HG02623 (cell line): ENCODE results near the gene CYP4F22.
A peak's percentile ranks its signal among the peaks of the same experiment; 100 is the strongest.
"Not testable (repeated sequence)": the region's sequence is repeated elsewhere in the genome, so short reads cannot be mapped to it uniquely, and the experiment has no call there.

ENCODE experiments used
- ATAC-seq: cut with Tn5 transposase; IDR thresholded peaks from one replicate; pipeline ENCODE4 v1.9.1; 2021; ENCODE audit warnings: moderate library complexity; ENCODE audit not compliant: unreplicated experiment

The CYP4F22 gene

GRCh38 chr19:15533522-15533830 is 25.2 kb downstream of the CYP4F22 start:
- not testable (repeated sequence) for ATAC-seq

DNA sequence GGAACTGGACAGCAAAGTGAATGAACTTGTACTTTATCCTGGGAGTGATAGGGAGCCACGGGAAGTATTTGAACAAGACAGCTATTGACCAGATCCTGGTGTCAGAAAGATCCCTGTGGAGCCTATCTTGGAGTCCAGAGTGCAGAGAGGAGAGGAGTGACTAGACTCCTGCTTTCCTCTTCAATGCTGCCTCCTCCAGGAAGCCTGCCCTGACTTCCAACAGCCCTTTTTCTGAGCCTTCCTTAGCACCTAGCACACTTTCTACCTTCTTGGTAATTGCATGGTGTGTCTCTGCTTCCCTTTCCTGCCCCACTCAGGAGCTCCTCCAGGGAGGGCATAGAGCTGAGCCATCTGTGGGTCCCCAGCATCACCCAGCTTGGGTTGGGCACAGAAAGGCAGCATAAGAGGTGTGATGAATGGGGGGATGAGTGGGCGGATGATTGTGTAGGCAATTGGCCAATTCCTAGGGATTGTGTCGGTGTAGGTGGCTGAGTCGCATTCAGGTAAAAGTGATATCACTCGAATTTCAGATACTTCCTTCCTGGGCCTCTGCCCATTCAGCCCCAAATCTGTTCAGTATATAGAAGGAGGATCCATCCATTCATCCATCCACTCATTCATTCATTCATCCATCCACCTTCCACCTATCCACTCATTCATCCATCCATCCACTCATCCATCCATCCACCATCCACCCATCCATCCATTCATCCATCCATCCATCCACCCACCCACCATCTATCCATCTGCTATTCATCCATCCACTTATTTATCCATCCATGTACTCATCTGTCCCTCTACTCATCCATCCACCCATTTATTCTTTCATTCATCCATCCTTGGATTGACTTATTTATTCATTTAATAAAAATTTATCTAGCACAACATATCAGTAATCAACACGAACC is 26.9 kb downstream of the CYP4F22 start:
- ATAC-seq, result no peak

DNA sequence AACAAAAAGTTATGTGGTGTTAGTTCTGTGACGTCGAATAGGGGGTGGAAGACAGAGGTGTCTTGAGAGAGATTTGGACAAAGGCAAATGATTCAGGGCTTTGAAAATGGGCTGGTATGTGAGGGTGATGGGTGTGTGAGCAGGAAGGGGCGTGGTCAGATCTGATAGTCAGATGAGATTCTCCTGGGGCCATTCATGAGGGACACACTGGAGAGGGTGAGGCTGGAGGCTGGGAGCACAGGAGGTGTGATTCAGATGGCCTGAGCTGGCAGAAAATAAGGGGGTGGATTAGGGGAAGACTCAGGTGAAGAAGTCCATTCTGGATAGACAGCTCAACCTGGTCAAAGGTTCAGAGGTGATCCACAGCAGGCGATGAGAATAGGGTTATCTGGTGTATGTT is 28.0 kb downstream of the CYP4F22 start:
- ATAC-seq, result no peak

DNA sequence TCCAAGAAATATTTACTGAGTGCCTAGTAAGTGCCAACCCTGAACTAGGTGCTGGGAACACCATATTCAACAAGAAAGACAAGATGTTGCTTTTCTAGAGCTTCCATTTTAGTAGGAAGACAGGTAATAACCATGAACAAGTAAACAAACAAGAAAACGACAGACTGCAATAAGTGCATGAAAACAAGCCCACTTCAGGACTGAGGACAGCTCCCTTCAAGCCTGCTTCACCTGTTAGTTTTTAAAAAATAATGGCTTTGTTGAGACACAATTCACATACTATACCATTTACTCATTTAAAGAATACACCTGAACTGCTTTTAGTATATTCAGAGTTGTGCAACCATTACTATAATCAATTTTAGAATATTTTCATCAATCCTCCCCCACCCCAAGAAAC is 30.4 kb downstream of the CYP4F22 start:
- no peak for ATAC-seq

DNA sequence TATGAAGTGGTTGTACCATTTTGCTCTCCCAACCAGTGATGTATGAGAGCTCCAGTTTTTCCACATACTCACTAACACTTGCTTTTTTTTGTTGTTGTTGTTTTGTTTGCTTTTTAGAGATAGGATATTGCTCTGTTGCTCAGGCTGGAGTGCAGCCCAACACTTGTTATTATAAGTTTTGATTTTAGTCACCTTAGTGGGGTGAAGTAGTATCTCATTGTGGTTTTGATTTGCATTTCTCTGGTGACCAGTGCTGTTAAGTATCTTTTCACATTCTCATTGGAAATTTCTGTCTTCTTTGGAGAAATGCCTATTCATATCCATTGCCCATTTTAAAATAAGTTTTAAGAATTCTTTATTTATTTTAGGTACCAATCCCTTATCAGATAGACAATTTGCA is 31.3 kb downstream of the CYP4F22 start:
- ATAC-seq, result no peak

DNA sequence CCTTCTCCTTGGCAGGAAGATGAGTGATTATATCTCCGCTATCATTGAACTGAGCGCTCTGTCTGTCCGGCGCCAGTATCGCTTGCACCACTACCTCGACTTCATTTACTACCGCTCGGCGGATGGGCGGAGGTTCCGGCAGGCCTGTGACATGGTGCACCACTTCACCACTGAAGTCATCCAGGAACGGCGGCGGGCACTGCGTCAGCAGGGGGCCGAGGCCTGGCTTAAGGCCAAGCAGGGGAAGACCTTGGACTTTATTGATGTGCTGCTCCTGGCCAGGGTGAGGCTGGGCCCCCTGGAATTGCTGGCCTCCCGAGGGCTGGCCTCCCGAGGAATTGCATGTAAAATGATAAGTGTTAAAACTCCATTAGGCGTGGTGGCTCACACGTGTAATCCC is 32.1 kb downstream of the CYP4F22 start:
- no peak for ATAC-seq

- no peak for ATAC-seq
These were observed 36.0 kb downstream of the CYP4F22 start for GRCh38 chr19:15544283-15544682.

DNA sequence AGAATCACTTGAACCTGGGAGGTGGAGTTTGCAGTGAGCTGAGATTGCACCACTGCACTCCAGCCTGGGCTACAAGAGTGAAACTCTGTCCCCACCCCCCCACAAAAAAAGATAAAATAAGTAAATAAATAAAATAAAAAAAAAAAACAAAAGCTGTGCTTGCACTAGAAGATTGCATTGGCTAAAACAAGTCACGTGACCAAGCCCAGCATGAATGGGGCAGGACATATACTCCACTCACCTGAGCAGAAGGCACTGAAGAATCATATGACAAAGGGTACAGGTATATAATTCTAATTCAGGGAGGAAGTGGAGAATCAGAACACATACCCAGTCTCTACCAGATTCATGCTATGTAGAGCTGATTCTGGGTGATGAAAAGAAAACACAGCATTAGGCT is 36.6 kb downstream of the CYP4F22 start:
- no peak for ATAC-seq

GRCh38 chr19:15548648-15549047 is 40.3 kb downstream of the CYP4F22 start:
- no peak for ATAC-seq

GRCh38 chr19:15549581-15549980 is 41.3 kb downstream of the CYP4F22 start:
- no peak for ATAC-seq

- no peak for ATAC-seq
These were observed 41.9 kb downstream of the CYP4F22 start for GRCh38 chr19:15550273-15550672.

DNA sequence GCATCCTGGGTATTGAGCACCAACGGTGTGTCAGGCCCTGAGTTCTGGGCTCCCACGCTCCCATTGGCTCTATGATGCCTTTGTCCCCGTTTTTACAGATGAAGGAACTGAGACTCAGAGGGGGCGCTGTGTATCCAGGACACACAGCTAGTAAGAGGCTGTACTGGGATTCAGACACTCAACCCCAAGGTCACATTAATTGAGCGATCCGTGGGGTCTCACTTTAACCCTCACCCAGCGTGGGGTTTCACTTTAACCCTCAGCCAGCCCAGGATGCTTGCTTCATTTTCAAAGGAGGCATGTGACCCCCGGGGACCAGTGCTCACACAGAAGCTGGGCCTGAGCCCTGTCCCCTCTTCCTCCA is 42.6 kb downstream of the CYP4F22 start:
- ATAC-seq, result no peak

DNA sequence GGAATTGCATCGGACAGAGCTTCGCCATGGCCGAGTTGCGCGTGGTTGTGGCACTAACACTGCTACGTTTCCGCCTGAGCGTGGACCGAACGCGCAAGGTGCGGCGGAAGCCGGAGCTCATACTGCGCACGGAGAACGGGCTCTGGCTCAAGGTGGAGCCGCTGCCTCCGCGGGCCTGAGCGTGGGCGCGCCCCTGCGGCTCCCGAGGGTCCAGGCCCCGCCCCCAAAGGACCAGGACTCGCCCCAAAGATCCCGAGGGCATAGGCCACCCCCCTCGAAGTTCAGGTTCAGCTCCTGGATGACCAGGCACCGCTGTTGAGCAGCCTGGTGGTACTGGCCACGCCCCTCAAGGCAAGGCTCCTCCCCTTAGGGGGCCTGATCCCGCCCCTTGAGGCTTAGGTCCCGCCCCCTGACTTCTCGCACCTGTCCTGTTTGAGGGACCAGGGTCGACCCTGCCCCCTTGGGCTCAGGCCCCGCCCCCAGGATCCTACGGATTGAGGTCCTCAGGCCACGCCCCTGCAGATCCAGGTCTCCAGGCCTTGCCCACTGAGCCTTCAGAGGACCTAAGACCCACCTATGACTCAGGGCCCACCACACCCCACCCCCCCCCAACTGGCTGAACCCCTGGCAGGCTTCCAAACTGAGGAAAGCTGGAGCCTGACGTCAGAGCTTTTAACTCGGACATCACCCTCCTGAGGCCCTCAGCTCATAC is 43.1 kb downstream of the CYP4F22 start:
- no peak for ATAC-seq

DNA sequence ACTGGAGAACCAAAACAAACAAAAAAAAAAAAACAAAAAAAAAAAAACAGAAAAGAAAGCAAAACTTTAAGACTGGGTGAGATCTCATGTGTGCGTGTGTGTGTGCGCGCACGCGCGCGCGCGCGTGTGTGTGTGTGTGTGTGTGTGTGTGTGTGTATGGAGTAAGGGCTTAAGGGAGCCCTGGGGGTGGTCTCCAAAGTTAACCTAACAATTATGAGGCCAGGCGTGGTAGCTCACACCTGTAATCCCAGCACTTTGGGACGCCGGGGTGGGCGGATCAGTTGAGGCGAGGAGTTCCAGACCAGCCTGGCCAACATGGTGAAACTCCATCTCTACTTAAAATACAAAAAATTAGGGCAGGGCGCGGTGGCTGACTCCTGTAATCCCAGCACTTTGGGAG is 46.7 kb downstream of the CYP4F22 start:
- ATAC-seq, result no peak

DNA sequence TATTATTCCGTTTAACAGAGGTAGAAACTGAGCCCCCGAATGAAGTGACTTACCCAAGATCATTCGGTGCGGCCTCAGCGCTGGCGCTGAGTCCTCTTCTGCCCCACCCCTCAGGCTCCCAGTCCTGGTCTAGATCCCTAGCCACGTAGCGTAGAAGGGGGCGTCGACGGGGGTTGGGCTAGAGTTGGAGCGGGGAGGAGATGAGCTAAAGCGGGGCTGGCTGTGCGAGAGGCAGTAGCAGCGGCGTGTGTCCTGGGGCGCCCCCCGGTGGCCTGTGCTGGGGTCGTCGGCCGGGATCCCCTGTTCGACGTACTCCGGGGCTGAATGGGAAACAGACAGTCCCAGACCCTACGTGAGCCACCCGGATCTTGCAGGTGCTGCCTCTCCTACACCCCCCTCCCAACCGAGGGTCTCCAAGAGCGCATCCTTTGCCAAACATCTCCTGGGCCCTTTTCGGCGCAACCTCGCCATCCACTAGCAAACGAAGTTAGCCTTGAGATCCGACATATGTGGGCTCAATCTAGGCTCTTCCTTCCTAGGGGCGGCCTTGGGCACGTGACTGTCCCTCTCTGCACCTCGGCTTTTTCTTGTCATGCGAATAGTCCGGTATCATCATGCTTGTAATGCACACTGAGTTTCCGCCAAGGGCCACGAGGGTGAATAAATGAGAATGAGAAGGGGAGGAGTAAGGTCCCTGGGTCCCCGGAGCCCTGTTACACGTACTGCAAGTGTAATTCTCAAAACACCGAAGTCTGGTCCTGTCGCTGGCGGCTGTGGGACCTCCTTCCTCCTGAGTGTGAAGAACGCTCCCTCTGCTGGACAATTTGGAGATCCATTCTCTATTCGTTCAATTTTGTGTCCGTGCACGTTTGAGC is 47.7 kb downstream of the CYP4F22 start:
- ATAC-seq, result peak; percentile 57

DNA sequence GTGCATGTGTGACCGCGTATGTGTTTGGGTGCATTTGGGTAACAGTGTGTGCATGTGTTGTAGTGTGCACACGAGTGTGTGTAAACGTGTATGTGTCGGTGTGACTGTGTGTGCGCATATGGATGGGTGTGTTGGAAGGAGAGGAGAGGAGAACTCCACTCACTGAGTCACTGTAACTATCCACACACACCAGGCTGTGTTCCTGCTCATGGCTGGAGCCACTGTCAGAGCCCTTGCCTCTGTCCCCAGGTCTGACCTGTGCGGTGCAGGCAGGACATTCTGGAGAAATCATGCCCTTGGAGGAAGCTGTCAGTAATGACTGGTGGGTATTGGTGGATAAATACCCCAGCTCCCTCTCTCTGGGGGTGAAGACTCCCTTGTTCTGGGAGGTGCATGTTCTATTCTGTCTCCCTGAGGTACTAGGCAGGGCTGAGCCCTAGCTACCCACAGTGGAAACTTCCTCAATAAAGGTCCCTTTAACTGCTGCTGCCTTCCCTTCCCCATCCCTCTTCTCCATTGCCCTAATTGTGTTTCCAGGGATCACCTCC is 48.4 kb downstream of the CYP4F22 start:
- ATAC-seq, result no peak

DNA sequence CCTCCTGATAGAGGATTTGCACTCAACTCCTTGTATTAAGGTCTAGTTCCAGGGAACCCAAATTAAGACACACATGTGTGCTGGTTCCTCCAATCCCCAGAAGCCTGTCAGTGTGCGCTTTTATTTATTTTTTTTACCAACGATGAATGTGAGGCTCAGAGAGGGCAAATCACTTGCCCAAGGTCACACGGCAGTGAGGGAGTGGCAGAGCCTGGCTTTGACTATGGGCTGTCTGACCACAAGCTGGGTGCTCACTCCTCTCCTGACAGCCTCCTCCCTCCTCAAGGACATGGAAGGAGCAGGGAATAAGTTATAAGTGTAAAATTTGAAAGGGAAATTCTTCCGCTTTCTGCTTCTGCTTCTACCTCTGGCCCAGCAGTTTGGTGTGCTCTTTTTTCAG is 48.9 kb downstream of the CYP4F22 start:
- ATAC-seq, result no peak

DNA sequence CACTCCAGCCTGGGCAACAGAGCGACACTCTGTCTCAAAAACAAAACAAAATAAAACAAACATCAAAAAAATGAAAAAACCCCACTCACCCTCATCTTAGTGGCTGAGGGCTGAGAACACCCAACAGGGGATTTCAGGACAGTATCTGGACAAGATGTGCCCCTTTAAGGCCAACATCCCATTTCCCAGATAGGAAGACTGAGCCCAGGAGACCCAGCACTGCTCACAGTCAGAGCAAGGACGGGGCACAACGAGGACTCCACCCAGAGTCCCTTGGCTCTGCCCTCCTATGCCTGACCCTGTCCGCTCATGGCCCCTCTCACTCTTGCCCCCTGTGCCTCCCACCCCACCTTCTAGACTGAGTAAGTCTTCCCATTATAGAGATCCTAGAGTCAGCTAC is 53.8 kb downstream of the CYP4F22 start:
- no peak for ATAC-seq

GRCh38 chr19:15562861-15563260 is 54.5 kb downstream of the CYP4F22 start:
- ATAC-seq, result no peak

DNA sequence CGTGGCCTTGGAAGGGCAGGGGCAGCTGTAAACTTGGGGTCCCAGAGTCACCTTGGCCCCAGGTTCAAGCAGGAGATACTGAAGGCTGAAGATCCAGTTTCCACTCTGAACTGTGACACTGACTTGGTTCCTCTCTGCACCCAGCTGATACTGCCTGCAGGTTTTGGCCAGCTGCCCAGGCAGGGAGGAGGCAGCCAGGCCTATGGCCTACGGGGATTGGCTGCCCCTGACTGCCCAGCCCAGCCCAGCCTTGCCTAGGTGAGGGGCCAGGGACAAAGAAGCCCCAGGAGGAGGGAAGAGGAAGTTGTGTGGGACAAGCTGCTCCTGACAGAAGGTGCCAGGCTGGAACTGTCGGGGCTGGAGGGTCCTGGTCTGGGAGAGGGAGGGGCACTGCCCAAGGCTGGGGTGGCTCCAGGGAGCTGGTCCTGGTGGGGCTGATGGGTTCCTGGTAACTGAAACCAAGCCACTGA is 55.0 kb downstream of the CYP4F22 start:
- ATAC-seq, result no peak

GRCh38 chr19:15563931-15564330 is 55.6 kb downstream of the CYP4F22 start:
- ATAC-seq, result no peak
